ENCODE measurements around the gene TRIM72.

- TF ChIP-seq CTCF (conservative IDR thresholded peaks at IDR 0.05; ENCODE audit: low read depth, low read length) (no peak), POLR2A (IDR thresholded peaks at IDR 0.05; ENCODE audit: low read depth, low read length) (no peak), MXI1 (IDR thresholded peaks at IDR 0.05; ENCODE audit: borderline replicate concordance, low read depth, low read length) (no peak)
These were observed 53.6 kb downstream of the TRIM72 start for GRCh38 chr16:31267332-31268032.
